Endothelial cell of umbilical vein (primary cell): ENCODE measurements around the gene NOPCHAP1. TPM values are rescaled to one million over a fixed set of nuclear protein-coding genes. Genes with fewer than 3 reads are reported as not detected.

Experiments used
- BruUV-seq: library from RNA; stranded (reverse); fragments of 400-500 nt; replicated peaks from 2 replicates; lab custom pipeline; 2021; lab: Mats Ljungman, UMichigan
- CTCF ChIA-PET: fragments of 300-600, 350-600 bp; sonication (Branson Sonifier 250); formaldehyde crosslinking; loops from one replicate; lab custom pipeline; 2021; ENCODE audit warnings: antibody characterized with exemption, inconsistent platforms; lab: Charles Lee
- POLR2A ChIA-PET: fragments of 300-600, 350-600 bp; sonication (Branson Sonifier 250); formaldehyde crosslinking; loops from one replicate; lab custom pipeline; 2021; ENCODE audit warnings: antibody characterized with exemption, inconsistent platforms; lab: Charles Lee
- DNase-seq: peaks from one replicate; pipeline ENCODE4 v3.0.0-alpha.2; 2011; ENCODE audit warnings: low read depth, low spot score
- FAIRE-seq: peaks from 2 replicates; lab custom pipeline; 2011; peaks lifted over from hg19 to GRCh38; lab: Jason Lieb, UNC
- H2AFZ ChIP-seq: 2 replicates; pipeline ENCODE4 v1.6.0; 2012; ENCODE audit warnings: low read depth, low read length, control low read depth, inconsistent platforms
- H3K27ac ChIP-seq: 2 replicates; pipeline ENCODE4 v1.5.1; 2011; ENCODE audit warnings: low read depth, mild to moderate bottlenecking, control low read depth, low read length, moderate library complexity; ENCODE audit not compliant: insufficient read depth
- H3K27me3 ChIP-seq, 2 experiments: 2 replicates each; pipeline versions ENCODE4 v1.6.0 to v1.6.1; 2011; ENCODE audit warnings: low read length in 2 of 2, mixed read lengths in 1 of 2; ENCODE audit not compliant: control insufficient read depth in 2 of 2, insufficient read depth in 2 of 2
- H3K36me3 ChIP-seq, 2 experiments: 2 replicates in 1 of 2; 3 replicates in 1 of 2; pipeline ENCODE4 v1.5.1; 2011; ENCODE audit warnings: low read length in 2 of 2, mild to moderate bottlenecking in 1 of 2, moderate library complexity in 1 of 2; ENCODE audit not compliant: control insufficient read depth in 2 of 2, insufficient read depth in 2 of 2; ENCODE audit errors: extremely low read depth in 1 of 2
- H3K4me1 ChIP-seq: 3 replicates; pipeline ENCODE4 v1.5.1; 2011; ENCODE audit warnings: mild to moderate bottlenecking, low read length; ENCODE audit not compliant: control insufficient read depth, insufficient read depth; ENCODE audit errors: extremely low read depth
- H3K4me2 ChIP-seq: 2 replicates; pipeline ENCODE4 v1.6.1; 2011; ENCODE audit warnings: low read length, control low read depth, mixed read lengths; ENCODE audit not compliant: insufficient read depth
- H3K4me3 ChIP-seq, 3 experiments: fragments of 200-600 bp in 1 of 3; sonication (generic), shearing (Covaris generic) in 1 of 3; replicated peaks in 1 of 3; 2 replicates each; pipeline ENCODE4 v1.5.1; 2011 to 2016; ENCODE audit warnings: control low read depth in 3 of 3, low read length in 3 of 3, mild to moderate bottlenecking in 2 of 3, inconsistent platforms in 1 of 3, low read depth in 1 of 3, moderate library complexity in 1 of 3; ENCODE audit not compliant: insufficient read depth in 1 of 3
- H3K79me2 ChIP-seq: 2 replicates; pipeline ENCODE4 v1.6.0; 2012; ENCODE audit warnings: low read length, inconsistent platforms; ENCODE audit not compliant: control insufficient read depth, insufficient read depth
- H3K9ac ChIP-seq: replicated peaks from 2 replicates; pipeline ENCODE3; 2011; ENCODE audit warnings: low read length, control low read depth; ENCODE audit not compliant: insufficient read depth; ENCODE audit errors: extremely low read depth
- H3K9me1 ChIP-seq: replicated peaks from 3 replicates; pipeline ENCODE4 v1.6.0; 2011; ENCODE audit warnings: mild to moderate bottlenecking, low read length; ENCODE audit not compliant: control insufficient read depth, insufficient read depth; ENCODE audit errors: extremely low read depth
- H3K9me3 ChIP-seq: replicated peaks from 2 replicates; pipeline ENCODE4 v1.5.1; 2012; ENCODE audit warnings: low read length, inconsistent platforms; ENCODE audit not compliant: control insufficient read depth, insufficient read depth
- H4K20me1 ChIP-seq: replicated peaks from 2 replicates; pipeline ENCODE3; 2011; ENCODE audit warnings: mild to moderate bottlenecking, low read length; ENCODE audit not compliant: control insufficient read depth, insufficient read depth; ENCODE audit errors: extremely low read depth
- EZH2 ChIP-seq: IDR thresholded peaks from 2 replicates; pipeline ENCODE4 v1.6.1; 2012; ENCODE audit warnings: borderline replicate concordance, low read depth, mild to moderate bottlenecking, moderate library complexity, low read length, inconsistent platforms; ENCODE audit not compliant: severe bottlenecking
- FOS ChIP-seq: IDR thresholded peaks from 2 replicates; pipeline ENCODE4 v1.6.1; 2011; ENCODE audit warnings: mild to moderate bottlenecking, low read length, moderate library complexity, borderline replicate concordance; ENCODE audit not compliant: insufficient read depth
- GATA2 ChIP-seq: IDR thresholded peaks from 2 replicates; pipeline ENCODE4 v1.7.0; 2011; ENCODE audit warnings: low read depth, mild to moderate bottlenecking, moderate library complexity, mixed read lengths, low read length; ENCODE audit not compliant: insufficient read length, insufficient read depth
- JUN ChIP-seq: IDR thresholded peaks from 2 replicates; pipeline ENCODE4 v1.6.1; 2011; ENCODE audit warnings: borderline replicate concordance, low read depth; ENCODE audit not compliant: insufficient read length, insufficient read depth
- MYC ChIP-seq: IDR thresholded peaks from one replicate; pipeline ENCODE4 v1.6.1; 2011; ENCODE audit warnings: mild to moderate bottlenecking, low read depth, low read length
- POLR2A ChIP-seq: IDR thresholded peaks from 2 replicates; pipeline ENCODE4 v1.6.1; 2012; ENCODE audit warnings: low read depth, mild to moderate bottlenecking, control low read depth, low read length
- POLR2AphosphoS5 ChIP-seq: IDR thresholded peaks from 2 replicates; pipeline ENCODE4 v1.6.1; 2012; ENCODE audit warnings: low read depth, mild to moderate bottlenecking, control low read depth, low read length, moderate library complexity; ENCODE audit not compliant: insufficient read depth
- dilution Hi-C: fragments of 300-500 bp; cut with MboI; formaldehyde crosslinking; loops from one replicate; pipeline ENCODE4 v1.15.0; 2019; ENCODE audit warnings: low sequenced_read_pairs; ENCODE audit not compliant: extremely low pct_ligation_motif_present
- intact Hi-C: fragments of 100-400 bp; cut with micrococcal nuclease; formaldehyde crosslinking; loops from one replicate; pipeline ENCODE4 v1.10.0; 2022
- polyA plus RNA-seq, 4 experiments: library from polyadenylated mRNA; depleted of rRNA in 3 of 4; stranded (reverse) in 3 of 4; unstranded in 1 of 4; fragments of >200 nt; gene quantifications; 2 replicates each; pipeline versions ENCODE4 v1.2.1 to v1.2.3, GENCODE V29; 2011 to 2012; ENCODE audit warnings: missing spikeins in 1 of 4
- total RNA-seq: library from RNA; stranded (reverse); gene quantifications from 2 replicates; pipeline ENCODE4 v1.2.3, GENCODE V29; 2021
- TF ChIP-seq, protein P1 (sequence below), 2 donors: IDR thresholded peaks; 1 replicate in 1 of 2; 2 replicates in 1 of 2; pipeline ENCODE4 v1.5.1; 2011; ENCODE audit warnings: low read length in 2 of 2, mild to moderate bottlenecking in 2 of 2, moderate library complexity in 2 of 2, control low read depth in 1 of 2, inconsistent platforms in 1 of 2, low read depth in 1 of 2; ENCODE audit not compliant: insufficient read depth in 1 of 2; ENCODE audit errors: extremely low read depth in 1 of 2
- TF ChIP-seq, protein P2 (sequence below): IDR thresholded peaks from 2 replicates; pipeline ENCODE4 v1.6.1; 2011; ENCODE audit not compliant: insufficient read depth, insufficient read length

NOPCHAP1 gene
- total and polyA plus RNA-seq, 2 donors (not counting 3 experiments of a cell fraction or from before 2014, with no cell fraction given): 6.1 to 17.8 TPM

DNA sequence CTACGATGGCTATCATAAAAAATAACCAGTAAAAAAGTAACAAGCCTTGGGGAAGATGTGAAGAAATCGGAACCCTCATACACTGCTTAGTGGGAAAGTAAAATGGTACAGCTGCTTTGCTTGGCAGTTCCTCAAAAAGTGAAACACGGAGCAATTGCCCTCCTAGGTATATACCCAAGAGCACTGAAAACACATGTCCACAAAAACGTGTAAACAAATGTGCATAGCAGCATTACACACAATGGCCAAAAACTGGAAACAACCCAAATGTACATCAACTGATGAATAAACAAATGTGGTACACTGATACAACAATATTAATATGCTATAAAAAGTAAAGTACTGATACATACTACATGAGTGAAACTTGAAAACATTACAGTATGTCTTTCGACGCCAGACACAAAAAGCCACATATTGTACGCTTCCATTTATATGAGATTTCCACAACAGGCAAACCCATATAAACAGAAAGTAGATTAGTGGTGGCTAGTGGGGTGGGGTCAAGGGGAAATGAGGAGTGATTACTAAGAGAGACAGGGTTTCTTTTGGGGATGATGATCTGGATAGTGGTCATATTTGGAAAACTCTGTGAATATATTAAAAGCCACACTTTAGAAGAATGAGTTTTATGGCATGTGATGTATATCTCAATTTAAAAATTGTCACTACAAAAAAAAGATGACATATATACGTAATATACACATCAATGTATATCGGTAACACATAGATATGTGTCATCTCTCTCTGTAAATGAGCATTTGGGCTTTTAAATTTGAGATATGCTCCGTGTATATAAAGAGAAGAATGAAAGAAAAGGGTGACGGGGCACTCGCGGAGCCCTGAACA is 29.0 kb upstream of the NOPCHAP1 start:
- TSS peak; percentile 40 for BruUV-seq
- TF ChIP-seq FOS (no peak), JUN (no peak), EZH2 (no peak), POLR2A (no peak), MYC (no peak), GATA2 (no peak), POLR2AphosphoS5 (no peak)
- TF ChIP-seq, protein P1, sequence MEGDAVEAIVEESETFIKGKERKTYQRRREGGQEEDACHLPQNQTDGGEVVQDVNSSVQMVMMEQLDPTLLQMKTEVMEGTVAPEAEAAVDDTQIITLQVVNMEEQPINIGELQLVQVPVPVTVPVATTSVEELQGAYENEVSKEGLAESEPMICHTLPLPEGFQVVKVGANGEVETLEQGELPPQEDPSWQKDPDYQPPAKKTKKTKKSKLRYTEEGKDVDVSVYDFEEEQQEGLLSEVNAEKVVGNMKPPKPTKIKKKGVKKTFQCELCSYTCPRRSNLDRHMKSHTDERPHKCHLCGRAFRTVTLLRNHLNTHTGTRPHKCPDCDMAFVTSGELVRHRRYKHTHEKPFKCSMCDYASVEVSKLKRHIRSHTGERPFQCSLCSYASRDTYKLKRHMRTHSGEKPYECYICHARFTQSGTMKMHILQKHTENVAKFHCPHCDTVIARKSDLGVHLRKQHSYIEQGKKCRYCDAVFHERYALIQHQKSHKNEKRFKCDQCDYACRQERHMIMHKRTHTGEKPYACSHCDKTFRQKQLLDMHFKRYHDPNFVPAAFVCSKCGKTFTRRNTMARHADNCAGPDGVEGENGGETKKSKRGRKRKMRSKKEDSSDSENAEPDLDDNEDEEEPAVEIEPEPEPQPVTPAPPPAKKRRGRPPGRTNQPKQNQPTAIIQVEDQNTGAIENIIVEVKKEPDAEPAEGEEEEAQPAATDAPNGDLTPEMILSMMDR (IDR thresholded peaks at IDR 0.05; ENCODE audit: extremely low read depth in 1 of 2, insufficient read depth in 1 of 2, low read depth in 1 of 2, low read length in 2 of 2): no peak
- TF ChIP-seq, protein P2, sequence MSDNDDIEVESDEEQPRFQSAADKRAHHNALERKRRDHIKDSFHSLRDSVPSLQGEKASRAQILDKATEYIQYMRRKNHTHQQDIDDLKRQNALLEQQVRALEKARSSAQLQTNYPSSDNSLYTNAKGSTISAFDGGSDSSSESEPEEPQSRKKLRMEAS: no peak
- peak overlapping the region; percentile 75 for H3K9ac ChIP-seq
- intact Hi-C loops: loop anchor here (5.0 kb wide), 2 partner anchors 95 to 585 kb away; no protein-coding TSS in a partner anchor
- peaks cover 33% of the 10 kb centered on the region for H3K4me1 ChIP-seq
- H3K27me3 ChIP-seq: no peaks in the 10 kb centered on the region
- peak overlapping the region; percentile 98 for H2AFZ ChIP-seq
- ChIA-PET CTCF (interaction anchor here (1.1 to 3.2 kb wide), 4 partner anchors 9 to 575 kb away, joined by 3 to 23 read pairs (median 4); no protein-coding TSS in a partner anchor), POLR2A (no interaction called here)
- dilution Hi-C loops: no loop called here
- no peaks in the 10 kb centered on the region for H3K79me2 ChIP-seq
- DNase-seq (no peak), FAIRE-seq (no peak)
- no peaks in the 10 kb centered on the region for H3K9me1 ChIP-seq
- H4K20me1 ChIP-seq: no peaks in the 10 kb centered on the region
- no peaks in the 10 kb centered on the region for H3K9me3 ChIP-seq
- peak overlapping the region; percentile 93 for H3K4me2 ChIP-seq
- H3K36me3 ChIP-seq: no peaks in the 10 kb centered on the region
- no peak overlapping the region for H3K27ac ChIP-seq
- peak overlapping the region; percentile 72 to 89 (median 78) for H3K4me3 ChIP-seq
